HuH-7.5 (cell line): ENCODE measurements around the gene MOV10L1.
"Not testable (repeated sequence)": the region's sequence is repeated elsewhere in the genome, so short reads cannot be mapped to it uniquely, and the experiment has no call there.

Experiments
- DNase-seq: peaks from one replicate; pipeline ENCODE4 v3.0.0; 2011; ENCODE audit warnings: low spot score

MOV10L1 gene

GRCh38 chr22:50078246-50078645 is 11.6 kb upstream of the MOV10L1 start:
- DNase-seq: no peak

- DNase-seq: no peak
These were observed 11.0 kb upstream of the MOV10L1 start for GRCh38 chr22:50078761-50079160.

GRCh38 chr22:50080077-50080465 is 9.7 kb upstream of the MOV10L1 start:
- peak; percentile 7 for DNase-seq

GRCh38 chr22:50081426-50082196 is 8.2 kb upstream of the MOV10L1 start:
- DNase-seq: peak; percentile 11

GRCh38 chr22:50082197-50082715 is 7.5 kb upstream of the MOV10L1 start:
- no peak for DNase-seq

GRCh38 chr22:50082961-50083461 is 6.8 kb upstream of the MOV10L1 start:
- DNase-seq: peak; percentile 19

- DNase-seq: no peak
These were observed 6.2 kb upstream of the MOV10L1 start for GRCh38 chr22:50083462-50084079.

GRCh38 chr22:50084080-50084477 is 5.7 kb upstream of the MOV10L1 start:
- DNase-seq: no peak

GRCh38 chr22:50084614-50085021 is 5.2 kb upstream of the MOV10L1 start:
- DNase-seq: no peak

- no peak for DNase-seq
These were observed 4.4 kb upstream of the MOV10L1 start, which contains the start of gene MLC1 for GRCh38 chr22:50085211-50085972. TSS of gene MLC1 (minus strand) at chr22:50085426. CDS start at chr22:50084902, 524 bp downstream.

- DNase-seq: no peak
These were observed 3.3 kb upstream of the MOV10L1 start for GRCh38 chr22:50086526-50086925.

- not testable (repeated sequence) for DNase-seq
These were observed 2.8 kb upstream of the MOV10L1 start for GRCh38 chr22:50086975-50087374.

GRCh38 chr22:50087646-50088045 is 2.2 kb upstream of the MOV10L1 start:
- no peak for DNase-seq

- no peak for DNase-seq
These were observed 1.7 kb upstream of the MOV10L1 start for GRCh38 chr22:50088096-50088495.

GRCh38 chr22:50089231-50089630 is 575 bp upstream of the MOV10L1 start:
- DNase-seq: no peak

GRCh38 chr22:50090412-50090714 is 557 bp downstream of the MOV10L1 start:
- DNase-seq: no peak

- DNase-seq: no peak
These were observed 1.4 kb downstream of the MOV10L1 start for GRCh38 chr22:50091092-50091768.

- no peak for DNase-seq
These were observed 2.5 kb downstream of the MOV10L1 start for GRCh38 chr22:50092342-50092741.

- DNase-seq: no peak
These were observed 8.2 kb downstream of the MOV10L1 start for GRCh38 chr22:50098052-50098451.

GRCh38 chr22:50101870-50102565 is 12.2 kb downstream of the MOV10L1 start:
- DNase-seq: no peak

GRCh38 chr22:50102946-50103345 is 13.1 kb downstream of the MOV10L1 start:
- DNase-seq: no peak
